ENCODE measurements around the gene TAS2R9. TPM values are rescaled to one million over a fixed set of nuclear protein-coding genes. Genes with fewer than 3 reads are reported as not detected.

TAS2R9 gene
- total and polyA plus RNA-seq, 2 of the 13 experiments (the other 11 are each of a cell fraction or from before 2014, with no cell fraction given), result 0.11 TPM; not detected in 1

GRCh38 chr12:10783252-10783651 lies 26.7 kb downstream of the TAS2R9 start:
- no peak for FAIRE-seq
- no peaks in the 10 kb centered on the region for H4K20me1 ChIP-seq (ENCODE audit: insufficient read depth, low read length)
- H3K9me3 ChIP-seq (ENCODE audit: low read length), result no peaks in the 10 kb centered on the region
- intact Hi-C loops (cut with micrococcal nuclease; ENCODE audit: unreplicated experiment), result no loop called here
- H3K79me2 ChIP-seq (ENCODE audit: insufficient read depth, low read length), result no peaks in the 10 kb centered on the region
- H3K36me3 ChIP-seq (replicated peaks in 1 of 2; ENCODE audit: control insufficient read depth in 1 of 2, insufficient read depth in 2 of 2, low read length in 2 of 2), result no peaks in the 10 kb centered on the region
- H3K27ac ChIP-seq (ENCODE audit: extremely low read length, insufficient read depth, low read length), result no peak overlapping the region
- no TSS peak for BruUV-seq (replicated peaks)
- H2AFZ ChIP-seq (ENCODE audit: low read length), result no peak overlapping the region
- no peak for TF ChIP-seq ZNF451 (CRISPR knock-in tag; IDR thresholded peaks at IDR 0.05)
- no peak for TF ChIP-seq MYPOP (CRISPR knock-in tag; IDR thresholded peaks at IDR 0.05)
- TF ChIP-seq CEBPB (IDR thresholded peaks at IDR 0.05; ENCODE audit: borderline replicate concordance, low read depth, low read length), result peak; percentile 80
- no peak overlapping the region for H3K4me3 ChIP-seq (replicated peaks in 1 of 3; ENCODE audit: insufficient read depth in 1 of 3, low read depth in 2 of 3, low read length in 3 of 3)
- ChIA-PET CTCF (ENCODE audit: low intra/inter-chr PET ratio, low total read pairs) (no interaction called here), POLR2A (no interaction called here)
- no peaks in the 10 kb centered on the region for H3K4me1 ChIP-seq (ENCODE audit: insufficient read depth, low read length)
- no peak for DNase-seq (ENCODE audit: low spot score)
- no peak overlapping the region for H3K9ac ChIP-seq (ENCODE audit: insufficient read depth, low read depth, low read length)
- in situ Hi-C loops (cut with HindIII; ENCODE audit: extremely low pct_ligation_motif_present, low pct_unique_long_range_greater_than_20kb), result no loop called here
- 21% methylated on average over 5 of the region's 5 CpGs for WGBS (ENCODE audit: low lambda C conversion rate)
- no peaks in the 10 kb centered on the region for H3K27me3 ChIP-seq (ENCODE audit: control insufficient read depth in 1 of 2, insufficient read depth in 2 of 2, low read length in 2 of 2)
- ATAC-seq, result no peak
- H3K4me2 ChIP-seq (ENCODE audit: low read depth, low read length), result no peak overlapping the region

GRCh38 chr12:10779103-10779502 lies 30.9 kb downstream of the TAS2R9 start:
- Histone ChIP-seq H3K79me2 (ENCODE audit: insufficient read depth, low read length) (no peaks in the 10 kb centered on the region), H3K9ac (ENCODE audit: insufficient read depth, low read depth, low read length) (no peak overlapping the region), H2AFZ (ENCODE audit: low read length) (no peak overlapping the region), H4K20me1 (ENCODE audit: insufficient read depth, low read length) (no peaks in the 10 kb centered on the region), H3K4me1 (ENCODE audit: insufficient read depth, low read length) (no peaks in the 10 kb centered on the region), H3K27ac (ENCODE audit: extremely low read length, insufficient read depth, low read length) (no peak overlapping the region), H3K9me3 (ENCODE audit: low read length) (no peaks in the 10 kb centered on the region), H3K36me3 (replicated peaks in 1 of 2; ENCODE audit: control insufficient read depth in 1 of 2, insufficient read depth in 2 of 2, low read length in 2 of 2) (no peaks in the 10 kb centered on the region), H3K27me3 (ENCODE audit: control insufficient read depth in 1 of 2, insufficient read depth in 2 of 2, low read length in 2 of 2) (no peaks in the 10 kb centered on the region), H3K4me2 (ENCODE audit: low read depth, low read length) (no peak overlapping the region), H3K4me3 (replicated peaks in 1 of 3; ENCODE audit: insufficient read depth in 1 of 3, low read depth in 2 of 3, low read length in 3 of 3) (no peak overlapping the region)
- no peak for FAIRE-seq
- DNase-seq (ENCODE audit: low spot score), result no peak
- no TSS peak for BruUV-seq (replicated peaks)
- in situ Hi-C loops (cut with HindIII; ENCODE audit: extremely low pct_ligation_motif_present, low pct_unique_long_range_greater_than_20kb) (loop anchor here (5.0 kb wide), 1 partner anchor 708 kb away; no protein-coding TSS in a partner anchor), intact Hi-C loops (cut with micrococcal nuclease; ENCODE audit: unreplicated experiment) (no loop called here)
- ChIA-PET CTCF (ENCODE audit: low intra/inter-chr PET ratio, low total read pairs) (interaction anchor here (0.6 kb wide), 1 partner anchor 325 kb away, joined by 4 read pairs; no protein-coding TSS in a partner anchor), POLR2A (no interaction called here)
- TF ChIP-seq ZBTB7A (CRISPR knock-in tag; IDR thresholded peaks at IDR 0.05) (no peak), HNF4A (CRISPR knock-in tag; IDR thresholded peaks at IDR 0.05) (no peak), PBX2 (CRISPR knock-in tag; IDR thresholded peaks at IDR 0.05) (no peak), PCBP1 (IDR thresholded peaks at IDR 0.05; ENCODE audit: borderline replicate concordance, low read depth, low read length) (no peak)
- ATAC-seq, result no peak
- 38% methylated on average over 2 of the region's 2 CpGs for WGBS (ENCODE audit: low lambda C conversion rate)
